Measurements from ENCODE around the gene HNRNPH2.

DNA sequence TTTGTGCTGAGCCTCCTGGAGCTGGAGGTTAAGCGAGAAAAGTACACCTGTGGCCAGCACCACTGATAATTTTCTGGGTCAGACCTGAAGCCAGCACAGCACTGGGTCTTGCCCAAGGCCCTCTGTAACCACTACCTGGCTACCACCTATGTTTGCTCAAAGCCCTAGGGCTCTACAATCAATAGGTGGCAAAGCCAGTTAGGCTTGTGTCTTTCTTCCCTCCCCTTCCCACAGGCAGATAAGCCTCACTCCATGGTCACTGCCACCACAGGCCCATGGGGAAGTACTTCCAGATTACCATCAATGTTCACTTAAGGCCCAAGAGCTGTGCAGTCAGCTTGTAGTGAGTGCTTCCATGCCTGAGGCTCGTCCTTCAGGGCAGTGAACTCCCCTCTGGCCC, 42.1 kb downstream of the HNRNPH2 start:
- TF ChIP-seq TAF1 (IDR thresholded peaks at IDR 0.05; ENCODE audit: borderline replicate concordance, insufficient read depth, low read length), result no peak
- no peak for TF ChIP-seq SIN3A (IDR thresholded peaks at IDR 0.05; ENCODE audit: borderline replicate concordance, insufficient read depth, low read length)

All from PFSK-1 (cell line).